HepG2 (cell line): ENCODE data around the gene AGPAT3. TPM values are rescaled to one million over a fixed set of nuclear protein-coding genes. Genes with fewer than 3 reads are reported as not detected.

Experiments
- ATAC-seq: fragments of 200-7000 bp; cut with Tn5 transposase; 3 replicates; pipeline ENCODE4 v1.9.1; 2020; ENCODE audit warnings: mild to moderate bottlenecking, moderate library complexity
- BruUV-seq: library from RNA; stranded (reverse); fragments of 400-500 nt; replicated peaks from 2 replicates; lab custom pipeline; 2021; lab: Mats Ljungman, UMichigan
- CTCF ChIA-PET: fragments of 300-600 bp; formaldehyde crosslinking; extraction: SDS; loops from one replicate; lab custom pipeline; 2021; ENCODE audit warnings: low total read pairs, inconsistent platforms, low intra/inter-chr PET ratio; lab: Yijun Ruan, JAX
- POLR2A ChIA-PET: fragments of 350-600 bp; sonication (Branson Sonifier 250); formaldehyde crosslinking; loops from one replicate; lab custom pipeline; 2020; ENCODE audit warnings: antibody characterized with exemption, inconsistent platforms; lab: Yijun Ruan, JAX
- DNase-seq: peaks from one replicate; pipeline ENCODE4 v3.0.0-alpha.2; 2015; ENCODE audit warnings: low spot score
- FAIRE-seq: peaks from 3 replicates; lab custom pipeline; 2011; peaks lifted over from hg19 to GRCh38; lab: Jason Lieb, UNC
- H2AFZ ChIP-seq: one replicate; pipeline ENCODE4 v1.6.1; 2011; ENCODE audit warnings: low read length, inconsistent platforms
- H3K27ac ChIP-seq: fragments of 300-600 bp; 3 replicates; pipeline ENCODE4 v1.8.0; 2011; ENCODE audit warnings: mixed run types, mild to moderate bottlenecking, mixed read lengths, low read length, inconsistent platforms; ENCODE audit not compliant: insufficient read depth; ENCODE audit errors: extremely low read length
- H3K27me3 ChIP-seq, 2 experiments: fragments of 200-600 bp in 1 of 2; 2 replicates in 1 of 2; 3 replicates in 1 of 2; pipeline versions ENCODE4 v1.6.0 to v1.8.0; 2011; ENCODE audit warnings: low read length in 2 of 2, mild to moderate bottlenecking in 2 of 2, moderate library complexity in 2 of 2, inconsistent platforms in 1 of 2; ENCODE audit not compliant: insufficient read depth in 2 of 2, control insufficient read depth in 1 of 2
- H3K36me3 ChIP-seq, 2 experiments: fragments of 200-600 bp in 1 of 2; replicated peaks in 1 of 2; 2 replicates in 1 of 2; 3 replicates in 1 of 2; pipeline versions ENCODE4 v1.5.1 to v1.8.0; 2011; ENCODE audit warnings: low read length in 2 of 2, inconsistent platforms in 1 of 2; ENCODE audit not compliant: insufficient read depth in 2 of 2, control insufficient read depth in 1 of 2
- H3K4me1 ChIP-seq: 2 replicates; pipeline ENCODE4 v1.5.1; 2012; ENCODE audit warnings: low read length, inconsistent platforms; ENCODE audit not compliant: insufficient read depth
- H3K4me2 ChIP-seq: 2 replicates; pipeline ENCODE4 v1.6.0; 2011; ENCODE audit warnings: low read depth, low read length, inconsistent platforms
- H3K4me3 ChIP-seq, 3 experiments: fragments of 200-600 bp in 1 of 3; sonication (generic), shearing (Covaris generic) in 1 of 3; replicated peaks in 1 of 3; 2 replicates each; pipeline ENCODE4 v1.5.1; 2011 to 2016; ENCODE audit warnings: low read length in 3 of 3, inconsistent platforms in 2 of 3, low read depth in 2 of 3, mild to moderate bottlenecking in 2 of 3, control low read depth in 1 of 3, mixed read lengths in 1 of 3; ENCODE audit not compliant: insufficient read depth in 1 of 3
- H3K79me2 ChIP-seq: one replicate; pipeline ENCODE4 v1.6.1; 2011; ENCODE audit warnings: low read length, inconsistent platforms; ENCODE audit not compliant: insufficient read depth
- H3K9ac ChIP-seq: 2 replicates; pipeline ENCODE4 v1.6.0; 2011; ENCODE audit warnings: mild to moderate bottlenecking, low read depth, low read length, inconsistent platforms; ENCODE audit not compliant: insufficient read depth
- H3K9me3 ChIP-seq: 2 replicates; pipeline ENCODE4 v1.5.1; 2012; ENCODE audit warnings: mild to moderate bottlenecking, low read length
- H4K20me1 ChIP-seq: 2 replicates; pipeline ENCODE4 v1.6.0; 2011; ENCODE audit warnings: inconsistent platforms, mild to moderate bottlenecking, low read length, moderate library complexity; ENCODE audit not compliant: insufficient read depth
- PHF5A ChIP-seq: IDR thresholded peaks from one replicate; pipeline ENCODE4 v1.6.1; 2018; ENCODE audit warnings: low read depth, missing genetic modification reagents; ENCODE audit not compliant: unreplicated experiment
- PRMT3 ChIP-seq: sonication (generic); formaldehyde crosslinking; IDR thresholded peaks from 2 replicates; pipeline ENCODE4 v1.8.1; 2022; ENCODE audit warnings: low read depth, mild to moderate bottlenecking, moderate library complexity, missing genetic modification reagents, borderline replicate concordance
- PRPF4 ChIP-seq: fragments of 200-400 bp; formaldehyde crosslinking; IDR thresholded peaks from 2 replicates; pipeline ENCODE4 v1.6.1; 2016; ENCODE audit warnings: low read length, low read depth; ENCODE audit not compliant: poor library complexity, severe bottlenecking
- ZBTB3 ChIP-seq: sonication (generic); formaldehyde crosslinking; IDR thresholded peaks from 2 replicates; pipeline ENCODE4 v1.4.0; 2020; ENCODE audit warnings: low read depth, mild to moderate bottlenecking, moderate library complexity, missing genetic modification reagents, borderline replicate concordance
- ZBTB33 ChIP-seq: sonication (generic); formaldehyde crosslinking; IDR thresholded peaks from 2 replicates; pipeline ENCODE4 v1.4.0; 2020; ENCODE audit warnings: missing genetic modification reagents
- ZNF747 ChIP-seq: sonication (generic); formaldehyde crosslinking; IDR thresholded peaks from 2 replicates; pipeline ENCODE4 v1.8.1; 2023; ENCODE audit warnings: missing genetic modification reagents, mild to moderate bottlenecking, borderline replicate concordance
- WGBS: methylation state at CpG from one replicate; pipeline ENCODE4 v1.1.6; 2017; ENCODE audit warnings: low lambda C conversion rate; 5-methylcytosine and 5-hydroxymethylcytosine counted together
- in situ Hi-C: cut with HindIII; loops from 2 replicates; pipeline ENCODE4 v1.10.0; 2017; ENCODE audit warnings: low pct_unique_long_range_greater_than_20kb; ENCODE audit not compliant: extremely low pct_ligation_motif_present
- intact Hi-C: fragments of 100-400 bp; cut with micrococcal nuclease; formaldehyde crosslinking; loops from one replicate; pipeline ENCODE4 v1.10.0; 2022; ENCODE audit not compliant: unreplicated experiment
- polyA plus RNA-seq, 8 experiments: library from polyadenylated mRNA; depleted of rRNA in 3 of 8; stranded (reverse) in 7 of 8; unstranded in 1 of 8; fragments of >200 nt; fragmentation: Illumina TruSeq in 4 of 8; extraction: Trizol in 4 of 8; gene quantifications; 2 replicates each; pipeline versions ENCODE4 v1.2.1 to v1.2.3, GENCODE V29; 2011 to 2016; ENCODE audit warnings: low read depth in 4 of 8, missing spikeins in 1 of 8, mixed read lengths in 1 of 8; ENCODE audit not compliant: insufficient read depth in 1 of 8
- total RNA-seq, 5 experiments: library from RNA; depleted of rRNA; stranded (reverse); fragments of >200 nt; fragmentation: Illumina TruSeq; extraction: Trizol; gene quantifications; 2 replicates each; pipeline ENCODE4 v1.2.3, GENCODE V29; 2016; ENCODE audit warnings: low read depth in 1 of 5
- TF ChIP-seq, protein P1 (sequence below): sonication (generic); formaldehyde crosslinking; IDR thresholded peaks from 2 replicates; pipeline ENCODE4 v1.4.0; 2020; ENCODE audit warnings: mild to moderate bottlenecking, missing genetic modification reagents, borderline replicate concordance

The AGPAT3 gene
- total and polyA plus RNA-seq, 2 of the 13 experiments (the other 11 are each of a cell fraction or from before 2014, with no cell fraction given), result 32.2 to 54.4 TPM

DNA sequence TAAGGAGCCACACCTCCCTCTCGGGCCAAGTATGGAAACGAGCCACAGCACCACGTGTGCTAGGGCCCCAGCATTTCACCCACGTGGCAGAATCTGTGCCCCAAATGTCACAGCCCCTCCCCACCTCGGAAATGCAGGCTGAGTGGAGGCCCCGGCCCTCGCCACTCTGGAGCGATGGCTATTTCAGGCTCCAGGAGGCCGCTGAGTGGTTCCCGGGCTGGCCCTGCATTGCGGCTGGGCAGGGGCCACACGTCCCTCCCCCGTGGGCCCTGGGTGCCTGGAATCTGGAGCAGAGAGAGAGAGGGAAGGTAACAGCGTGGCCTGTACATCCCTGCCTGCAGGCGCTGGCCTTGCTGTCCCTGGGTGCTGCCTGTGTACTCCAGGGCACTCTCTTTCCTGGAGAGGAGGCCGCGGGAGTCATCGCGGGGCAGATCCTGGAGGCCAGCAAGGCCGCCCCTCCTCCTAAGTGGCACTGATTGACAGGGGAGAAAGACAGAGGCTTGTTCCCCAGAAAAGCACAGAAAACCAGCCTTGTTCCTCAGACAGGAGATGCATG is 79.1 kb downstream of the AGPAT3 start:
- no peak for DNase-seq
- Histone ChIP-seq H2AFZ (no peak overlapping the region), H3K79me2 (peaks cover 9% of the 10 kb centered on the region), H3K4me2 (no peak overlapping the region), H4K20me1 (peaks cover 11% of the 10 kb centered on the region; the same call in 1 of the 2 replicates), H3K27me3 (no peaks in the 10 kb centered on the region), H3K36me3 (peaks cover 6 to 21% of the 10 kb centered on the region in 2 experiments; a peak in 3 of 5 replicates), H3K4me3 (no peak overlapping the region), H3K9me3 (peaks cover 5% of the 10 kb centered on the region), H3K9ac (no peak overlapping the region), H3K27ac (no peak overlapping the region), H3K4me1 (peaks cover 39% of the 10 kb centered on the region)
- CTCF ChIA-PET, result no interaction called here
- in situ Hi-C loops, result no loop called here
- no TSS peak for BruUV-seq
- FAIRE-seq, result no peak
- intact Hi-C loops, result no loop called here
- ATAC-seq, result no peak
- TF ChIP-seq ZNF747 (CRISPR knock-in tag) (no peak), ZBTB3 (CRISPR knock-in tag) (no peak), ZBTB33 (CRISPR knock-in tag) (peak; percentile 79), PHF5A (CRISPR knock-in tag) (no peak), PRMT3 (CRISPR knock-in tag) (no peak), PRPF4 (no peak)
- TF ChIP-seq, protein P1, sequence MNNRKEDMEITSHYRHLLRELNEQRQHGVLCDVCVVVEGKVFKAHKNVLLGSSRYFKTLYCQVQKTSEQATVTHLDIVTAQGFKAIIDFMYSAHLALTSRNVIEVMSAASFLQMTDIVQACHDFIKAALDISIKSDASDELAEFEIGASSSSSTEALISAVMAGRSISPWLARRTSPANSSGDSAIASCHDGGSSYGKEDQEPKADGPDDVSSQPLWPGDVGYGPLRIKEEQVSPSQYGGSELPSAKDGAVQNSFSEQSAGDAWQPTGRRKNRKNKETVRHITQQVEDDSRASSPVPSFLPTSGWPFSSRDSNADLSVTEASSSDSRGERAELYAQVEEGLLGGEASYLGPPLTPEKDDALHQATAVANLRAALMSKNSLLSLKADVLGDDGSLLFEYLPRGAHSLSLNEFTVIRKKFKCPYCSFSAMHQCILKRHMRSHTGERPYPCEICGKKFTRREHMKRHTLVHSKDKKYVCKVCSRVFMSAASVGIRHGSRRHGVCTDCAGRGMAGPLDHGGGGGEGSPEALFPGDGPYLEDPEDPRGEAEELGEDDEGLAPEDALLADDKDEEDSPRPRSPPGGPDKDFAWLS, result no peak
- WGBS, result 98% methylated on average over 6 of the region's 20 CpGs
- POLR2A ChIA-PET, result no interaction called here
